GM13976 (cell line): ENCODE results near the gene RAD54L2.
"Not testable (repeated sequence)": the region's sequence is repeated elsewhere in the genome, so short reads cannot be mapped to it uniquely, and the experiment has no call there.

ENCODE experiments used
- DNase-seq: peaks from one replicate; pipeline ENCODE4 v3.0.0; 2012; ENCODE audit warnings: low spot score
- CTCF ChIP-seq: IDR thresholded peaks from 2 replicates; pipeline ENCODE4 v1.5.1; 2012; ENCODE audit warnings: borderline replicate concordance, mild to moderate bottlenecking; ENCODE audit not compliant: insufficient read depth; ENCODE audit errors: extremely low read depth, missing control alignments, control extremely low read depth
- in situ Hi-C: fragments of 300-500 bp; cut with MboI; formaldehyde crosslinking; loops from one replicate; pipeline ENCODE4 v1.12.0; 2022; ENCODE audit warnings: low sequenced_read_pairs, mixed read lengths, inconsistent platforms; ENCODE audit not compliant: unreplicated experiment

The RAD54L2 gene

GRCh38 chr3:51503007-51503406, 35.5 kb upstream of the RAD54L2 start:
- TF ChIP-seq CTCF = no peak
- DNase-seq = no peak
- in situ Hi-C loops = loop anchor here (5.0 kb wide), 1 partner anchor 179 kb away; no protein-coding TSS in a partner anchor

GRCh38 chr3:51508255-51508654, 30.3 kb upstream of the RAD54L2 start:
- TF ChIP-seq CTCF = no peak
- in situ Hi-C loops = no loop called here
- DNase-seq = no peak

GRCh38 chr3:51510996-51511395, 27.5 kb upstream of the RAD54L2 start:
- TF ChIP-seq CTCF = no peak
- in situ Hi-C loops = no loop called here
- no peak for DNase-seq

- in situ Hi-C loops = no loop called here
- no peak for DNase-seq
- TF ChIP-seq CTCF = no peak
Observed at GRCh38 chr3:51514210-51514609, 24.3 kb upstream of the RAD54L2 start.

GRCh38 chr3:51519848-51520247, 18.7 kb upstream of the RAD54L2 start:
- in situ Hi-C loops = no loop called here
- no peak for TF ChIP-seq CTCF
- DNase-seq = no peak

- peak; percentile 63 for DNase-seq
- in situ Hi-C loops = not testable (repeated sequence)
Observed at GRCh38 chr3:51520906-51521730, 17.4 kb upstream of the RAD54L2 start.

GRCh38 chr3:51522273-51522962, 16.1 kb upstream of the RAD54L2 start:
- TF ChIP-seq CTCF = no peak
- in situ Hi-C loops = no loop called here
- DNase-seq = no peak

GRCh38 chr3:51524874-51525273, 13.6 kb upstream of the RAD54L2 start:
- in situ Hi-C loops, DNase-seq: not testable (repeated sequence)
